Transverse colon (tissue), 4 donors: ENCODE data around the gene FBXO31.

Experiments used
- CTCF ChIP-seq, 5 experiments: fragments of 200-600 bp in 3 of 5; fragments of 450-650 bp in 2 of 5; sonication (generic) in 3 of 5; IDR thresholded peaks; 1 replicate in 2 of 5; 2 replicates in 3 of 5; pipeline ENCODE4 v1.5.1; 2016 to 2017; ENCODE audit warnings: antibody characterized with exemption in 5 of 5, inconsistent platforms in 3 of 5, mild to moderate bottlenecking in 2 of 5, moderate library complexity in 1 of 5
- EP300 ChIP-seq: sonication (generic); formaldehyde crosslinking; IDR thresholded peaks from one replicate; pipeline ENCODE4 v1.6.1; 2017; ENCODE audit warnings: antibody characterized with exemption, low read depth
- POLR2A ChIP-seq: fragments of 450-650 bp; IDR thresholded peaks from one replicate; pipeline ENCODE4 v1.6.1; 2016; ENCODE audit warnings: antibody characterized with exemption, mild to moderate bottlenecking, moderate library complexity
- POLR2AphosphoS5 ChIP-seq, 3 donors: sonication (generic); formaldehyde crosslinking; IDR thresholded peaks; one replicate each; pipeline ENCODE4 v1.6.1; 2016; ENCODE audit warnings: antibody characterized with exemption in 3 of 3

DNA sequence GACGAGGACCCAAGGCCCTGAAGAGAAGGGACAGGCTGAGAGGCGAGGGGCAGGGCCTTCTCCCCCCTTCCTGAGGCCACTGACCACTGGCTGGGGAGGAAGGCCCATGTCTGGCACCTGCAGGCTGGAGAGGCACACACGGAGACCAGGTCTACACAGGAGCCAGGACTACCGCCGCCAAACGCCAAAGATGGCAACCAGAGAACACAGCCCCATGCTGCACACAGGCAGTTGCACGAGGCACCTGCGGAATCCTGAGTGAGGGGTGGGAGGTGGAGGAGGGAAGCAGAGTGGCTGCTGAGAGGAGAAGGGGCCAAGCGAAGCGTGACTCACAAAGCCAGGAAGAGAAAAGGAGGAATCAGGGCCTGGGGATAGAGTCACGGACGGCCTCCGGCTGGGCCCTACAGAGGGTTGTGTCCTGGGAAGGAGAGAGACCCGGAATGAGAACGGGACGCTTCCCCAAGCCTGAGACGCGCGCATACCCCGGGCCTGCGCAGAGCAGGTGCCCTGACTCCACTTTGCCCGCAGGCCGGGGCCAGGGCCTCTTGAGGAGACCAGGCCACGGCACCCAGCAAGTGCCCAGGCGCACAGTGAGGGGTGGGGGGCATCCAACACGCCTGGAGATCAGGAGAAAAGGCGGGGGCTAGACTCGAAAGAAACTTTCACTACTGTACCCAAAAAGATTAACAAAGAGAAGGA is 37.7 kb downstream of the FBXO31 start:
- TF ChIP-seq CTCF (IDR thresholded peaks at IDR 0.05) (no peak), POLR2AphosphoS5 (IDR thresholded peaks at IDR 0.05) (no peak), EP300 (no peak), POLR2A (no peak)
